Endothelial cell of umbilical vein (primary cell): ENCODE data around the gene GRIN2D.

Experiments used
- FOS ChIP-seq: IDR thresholded peaks from 2 replicates; pipeline ENCODE4 v1.6.1; 2011; ENCODE audit warnings: mild to moderate bottlenecking, low read length, moderate library complexity, borderline replicate concordance; ENCODE audit not compliant: insufficient read depth
- POLR2A ChIP-seq: IDR thresholded peaks from 2 replicates; pipeline ENCODE4 v1.6.1; 2012; ENCODE audit warnings: low read depth, mild to moderate bottlenecking, control low read depth, low read length
- POLR2AphosphoS5 ChIP-seq: IDR thresholded peaks from 2 replicates; pipeline ENCODE4 v1.6.1; 2012; ENCODE audit warnings: low read depth, mild to moderate bottlenecking, control low read depth, low read length, moderate library complexity; ENCODE audit not compliant: insufficient read depth
- TF ChIP-seq, protein P1 (sequence below), 2 donors: IDR thresholded peaks; 1 replicate in 1 of 2; 2 replicates in 1 of 2; pipeline ENCODE4 v1.5.1; 2011; ENCODE audit warnings: low read length in 2 of 2, mild to moderate bottlenecking in 2 of 2, moderate library complexity in 2 of 2, control low read depth in 1 of 2, inconsistent platforms in 1 of 2, low read depth in 1 of 2; ENCODE audit not compliant: insufficient read depth in 1 of 2; ENCODE audit errors: extremely low read depth in 1 of 2

DNA sequence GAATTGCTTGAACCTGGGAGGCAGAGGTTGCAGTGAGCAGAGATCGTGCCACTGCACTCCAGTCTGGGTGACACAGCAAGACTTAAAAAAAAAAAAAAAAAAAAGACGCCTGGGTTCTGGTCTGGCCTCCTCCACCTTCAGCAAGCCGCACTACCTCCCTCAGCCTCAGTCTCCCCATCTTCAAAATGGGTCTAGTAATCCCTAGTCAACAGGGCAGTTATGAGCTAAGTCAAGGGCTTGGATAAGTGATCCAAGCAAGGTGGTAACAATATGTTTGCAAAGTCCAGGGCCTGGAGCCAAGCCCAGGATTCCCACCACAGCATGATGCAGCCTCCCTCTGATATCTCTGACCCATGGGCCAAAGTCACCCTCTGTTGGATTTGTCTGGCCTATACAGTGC is 6.5 kb upstream of the GRIN2D start:
- TF ChIP-seq, protein P1, sequence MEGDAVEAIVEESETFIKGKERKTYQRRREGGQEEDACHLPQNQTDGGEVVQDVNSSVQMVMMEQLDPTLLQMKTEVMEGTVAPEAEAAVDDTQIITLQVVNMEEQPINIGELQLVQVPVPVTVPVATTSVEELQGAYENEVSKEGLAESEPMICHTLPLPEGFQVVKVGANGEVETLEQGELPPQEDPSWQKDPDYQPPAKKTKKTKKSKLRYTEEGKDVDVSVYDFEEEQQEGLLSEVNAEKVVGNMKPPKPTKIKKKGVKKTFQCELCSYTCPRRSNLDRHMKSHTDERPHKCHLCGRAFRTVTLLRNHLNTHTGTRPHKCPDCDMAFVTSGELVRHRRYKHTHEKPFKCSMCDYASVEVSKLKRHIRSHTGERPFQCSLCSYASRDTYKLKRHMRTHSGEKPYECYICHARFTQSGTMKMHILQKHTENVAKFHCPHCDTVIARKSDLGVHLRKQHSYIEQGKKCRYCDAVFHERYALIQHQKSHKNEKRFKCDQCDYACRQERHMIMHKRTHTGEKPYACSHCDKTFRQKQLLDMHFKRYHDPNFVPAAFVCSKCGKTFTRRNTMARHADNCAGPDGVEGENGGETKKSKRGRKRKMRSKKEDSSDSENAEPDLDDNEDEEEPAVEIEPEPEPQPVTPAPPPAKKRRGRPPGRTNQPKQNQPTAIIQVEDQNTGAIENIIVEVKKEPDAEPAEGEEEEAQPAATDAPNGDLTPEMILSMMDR (IDR thresholded peaks at IDR 0.05; ENCODE audit: extremely low read depth in 1 of 2, insufficient read depth in 1 of 2, low read depth in 1 of 2, low read length in 2 of 2): no peak
- TF ChIP-seq POLR2AphosphoS5: no peak
- no peak for TF ChIP-seq POLR2A
- no peak for TF ChIP-seq FOS
